ENCODE results near the gene DMXL1. TPM values are rescaled to one million over a fixed set of nuclear protein-coding genes. Genes with fewer than 3 reads are reported as not detected.
"Not testable (repeated sequence)": the region's sequence is repeated elsewhere in the genome, so short reads cannot be mapped to it uniquely, and the experiment has no call there.

The DMXL1 gene
- total RNA-seq, 3 donors from 2014 or later (not counting 1 experiment from before 2014, with no cell fraction given): 36.7 to 43.0 (median 39.9) TPM

- DNase-seq: no peak
- no peak for TF ChIP-seq CTCF (IDR thresholded peaks at IDR 0.05)
- under 1% methylated on average over 22 of the region's 22 CpGs for WGBS (ENCODE audit: insufficient coverage)
- no peaks in the 10 kb centered on the region for H3K9me3 ChIP-seq (ENCODE audit: control insufficient read depth, insufficient read depth, low read length)
- H3K36me3 ChIP-seq (ENCODE audit: control insufficient read depth, insufficient read depth, low read length): no peaks in the 10 kb centered on the region
- Mint-ChIP-seq H3K9me3 (no peaks in the 10 kb centered on the region), H3K27me3 (ENCODE audit: low read depth in 2 of 2) (no peaks in the 10 kb centered on the region), H3K27ac (peak overlapping the region; percentile 98 to 100), H3K4me3 (peak overlapping the region; percentile 100), H3K36me3 (no peaks in the 10 kb centered on the region), H3K4me1 (peaks cover 43 to 46% of the 10 kb centered on the region in 2 donors)
- peaks cover 19% of the 10 kb centered on the region for H3K4me1 ChIP-seq (ENCODE audit: control insufficient read depth, insufficient read depth, low read length)
- H3K27me3 ChIP-seq (ENCODE audit: control insufficient read depth, insufficient read depth, low read length): no peaks in the 10 kb centered on the region
- ATAC-seq: no peak
- intact Hi-C loops (cut with micrococcal nuclease): loop anchor here (10.0 kb wide), 1 partner anchor 263 kb away; no protein-coding TSS in a partner anchor
- H3K27ac ChIP-seq (ENCODE audit: low read length): peak overlapping the region; percentile 93
- peak overlapping the region; percentile 79 for H3K4me3 ChIP-seq (ENCODE audit: low read length)
Measured at GRCh38 chr5:119071561-119071995, 691 bp downstream of the DMXL1 start.

GRCh38 chr5:119072496-119072895 is 1.6 kb downstream of the DMXL1 start:
- H3K4me3 ChIP-seq (ENCODE audit: low read length): no peak overlapping the region
- ATAC-seq (no peak), DNase-seq (no peak)
- no CpG with 5 or more reads among the region's 2 CpGs for WGBS (ENCODE audit: insufficient coverage)
- TF ChIP-seq CTCF (IDR thresholded peaks at IDR 0.05): no peak
- H3K9me3 ChIP-seq (ENCODE audit: control insufficient read depth, insufficient read depth, low read length): no peaks in the 10 kb centered on the region
- no peaks in the 10 kb centered on the region for H3K36me3 Mint-ChIP-seq
- peak overlapping the region; percentile 67 for H3K4me3 Mint-ChIP-seq
- no peaks in the 10 kb centered on the region for H3K27me3 Mint-ChIP-seq (ENCODE audit: low read depth in 2 of 2)
- H3K4me1 ChIP-seq (ENCODE audit: control insufficient read depth, insufficient read depth, low read length): peaks cover 19% of the 10 kb centered on the region
- no peak overlapping the region for H3K27ac ChIP-seq (ENCODE audit: low read length)
- peak overlapping the region; percentile 34 to 100 for H3K27ac Mint-ChIP-seq
- H3K9me3 Mint-ChIP-seq: no peaks in the 10 kb centered on the region
- H3K36me3 ChIP-seq (ENCODE audit: control insufficient read depth, insufficient read depth, low read length): no peaks in the 10 kb centered on the region
- no peaks in the 10 kb centered on the region for H3K27me3 ChIP-seq (ENCODE audit: control insufficient read depth, insufficient read depth, low read length)
- H3K4me1 Mint-ChIP-seq: peaks cover 43 to 46% of the 10 kb centered on the region in 2 donors
- intact Hi-C loops (cut with micrococcal nuclease): loop anchor here (10.0 kb wide), 1 partner anchor 262 kb away; no protein-coding TSS in a partner anchor

GRCh38 chr5:119073746-119074337 is 3.0 kb downstream of the DMXL1 start:
- Mint-ChIP-seq H3K27ac (peak overlapping the region; percentile 29 to 100), H3K4me1 (peaks cover 44 to 47% of the 10 kb centered on the region in 2 donors), H3K4me3 (peak overlapping the region; percentile 14)
- not testable (repeated sequence) for H3K36me3 ChIP-seq (ENCODE audit: control insufficient read depth, insufficient read depth, low read length); H3K9me3 ChIP-seq (ENCODE audit: control insufficient read depth, insufficient read depth, low read length); H3K27me3 Mint-ChIP-seq (ENCODE audit: low read depth in 2 of 2); H3K9me3 Mint-ChIP-seq; H3K27ac ChIP-seq (ENCODE audit: low read length); ATAC-seq; DNase-seq; H3K36me3 Mint-ChIP-seq; H3K27me3 ChIP-seq (ENCODE audit: control insufficient read depth, insufficient read depth, low read length); H3K4me3 ChIP-seq (ENCODE audit: low read length)
- WGBS (ENCODE audit: insufficient coverage): 82% methylated on average over 8 of the region's 9 CpGs
- peaks cover 19% of the 10 kb centered on the region for H3K4me1 ChIP-seq (ENCODE audit: control insufficient read depth, insufficient read depth, low read length)
- intact Hi-C loops (cut with micrococcal nuclease): loop anchor here (10.0 kb wide), 1 partner anchor 261 kb away; no protein-coding TSS in a partner anchor

- intact Hi-C loops (cut with micrococcal nuclease): loop anchor here (10.0 kb wide), 1 partner anchor 260 kb away; no protein-coding TSS in a partner anchor
- Mint-ChIP-seq H3K27ac (peak overlapping the region; percentile 29 to 100), H3K4me3 (peak overlapping the region; percentile 14), H3K9me3 (no peaks in the 10 kb centered on the region), H3K4me1 (peaks cover 49 to 53% of the 10 kb centered on the region in 2 donors), H3K27me3 (ENCODE audit: low read depth in 2 of 2) (no peaks in the 10 kb centered on the region), H3K36me3 (no peaks in the 10 kb centered on the region)
- Histone ChIP-seq H3K9me3 (ENCODE audit: control insufficient read depth, insufficient read depth, low read length) (no peaks in the 10 kb centered on the region), H3K36me3 (ENCODE audit: control insufficient read depth, insufficient read depth, low read length) (no peaks in the 10 kb centered on the region), H3K4me1 (ENCODE audit: control insufficient read depth, insufficient read depth, low read length) (peaks cover 19% of the 10 kb centered on the region), H3K4me3 (ENCODE audit: low read length) (no peak overlapping the region), H3K27ac (ENCODE audit: low read length) (peak overlapping the region; percentile 17), H3K27me3 (ENCODE audit: control insufficient read depth, insufficient read depth, low read length) (no peaks in the 10 kb centered on the region)
- DNase-seq (no peak), ATAC-seq (no peak)
- WGBS (ENCODE audit: insufficient coverage): 29% methylated on average over 1 of the region's 3 CpGs
- TF ChIP-seq CTCF (IDR thresholded peaks at IDR 0.05): no peak
Measured at GRCh38 chr5:119074419-119074818, 3.5 kb downstream of the DMXL1 start.

- DNase-seq; H3K36me3 ChIP-seq (ENCODE audit: control insufficient read depth, insufficient read depth, low read length); H3K27me3 Mint-ChIP-seq (ENCODE audit: low read depth in 2 of 2); H3K9me3 ChIP-seq (ENCODE audit: control insufficient read depth, insufficient read depth, low read length); H3K27ac Mint-ChIP-seq; H3K36me3 Mint-ChIP-seq; H3K4me3 Mint-ChIP-seq; ATAC-seq; H3K4me3 ChIP-seq (ENCODE audit: low read length); H3K27me3 ChIP-seq (ENCODE audit: control insufficient read depth, insufficient read depth, low read length); H3K9me3 Mint-ChIP-seq: not testable (repeated sequence)
- WGBS (ENCODE audit: insufficient coverage): 72% methylated on average over 11 of the region's 12 CpGs
- Histone ChIP-seq H3K27ac (ENCODE audit: low read length) (peak overlapping the region; percentile 9), H3K4me1 (ENCODE audit: control insufficient read depth, insufficient read depth, low read length) (peaks cover 12% of the 10 kb centered on the region)
- peaks cover 56% of the 10 kb centered on the region in 2 donors for H3K4me1 Mint-ChIP-seq
- intact Hi-C loops (cut with micrococcal nuclease): loop anchor here (10.0 kb wide), 1 partner anchor 260 kb away; no protein-coding TSS in a partner anchor
Measured at GRCh38 chr5:119075269-119075668, 4.4 kb downstream of the DMXL1 start.
